ENCODE measurements around the gene RCOR3.
"Not testable (repeated sequence)": the region's sequence is repeated elsewhere in the genome, so short reads cannot be mapped to it uniquely, and the experiment has no call there.

DNA sequence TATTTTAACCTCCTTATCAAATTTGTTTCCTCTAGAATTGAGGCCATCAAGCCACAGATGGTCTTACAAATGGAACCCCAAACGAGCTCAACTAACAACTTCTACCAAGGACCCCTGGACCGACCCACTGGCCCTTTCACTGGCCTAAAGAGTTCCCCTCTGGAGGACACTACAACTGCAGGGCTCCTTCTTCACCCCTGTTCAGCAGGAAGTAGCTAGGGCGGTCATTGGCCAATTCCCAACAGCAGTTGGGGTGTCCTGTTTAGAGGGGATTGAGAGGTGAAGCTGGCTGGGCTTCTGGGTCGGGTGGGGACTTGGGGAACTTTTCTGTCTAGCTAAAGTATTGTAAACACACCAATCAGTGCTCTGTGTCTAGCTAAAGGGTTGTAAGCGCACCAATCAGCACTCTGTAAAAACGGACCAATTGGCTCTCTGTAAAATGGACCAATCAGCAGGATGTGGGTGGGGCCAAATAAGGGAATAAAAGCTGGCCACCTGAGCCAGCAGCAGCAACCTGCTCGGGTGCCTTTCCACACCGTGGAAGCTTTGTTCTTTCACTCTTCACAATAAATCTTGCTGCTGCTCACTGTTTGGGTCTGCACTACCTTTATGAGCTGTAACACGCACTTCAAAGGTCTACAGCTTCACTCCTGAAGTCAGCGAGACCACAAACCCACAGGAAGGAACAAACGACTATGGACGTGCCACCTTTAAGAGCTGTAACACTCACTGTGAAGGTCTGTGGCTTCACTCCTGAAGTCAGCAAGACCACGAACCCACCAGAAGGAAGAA is 30.4 kb upstream of the RCOR3 start:
- not testable (repeated sequence) for TF ChIP-seq CTCF, POLR2A (IDR thresholded peaks at IDR 0.05)
